ENCODE data around the gene GNAT2.

- no peak for TF ChIP-seq POLR2A (IDR thresholded peaks at IDR 0.05)
- no peak for TF ChIP-seq POLR2AphosphoS5 (IDR thresholded peaks at IDR 0.05)
- no peak for TF ChIP-seq CTCF (IDR thresholded peaks at IDR 0.05)
Observed at GRCh38 chr1:109569323-109569722, 50.1 kb downstream of the GNAT2 start.

Data from gastroesophageal sphincter (tissue), 3 donors.